GM06990 (cell line): Measurements from ENCODE around the gene POC1B.

Source experiments
- DNase-seq: peaks from one replicate; pipeline ENCODE4 v3.0.0-alpha.2; 2011; ENCODE audit not compliant: insufficient read length; ENCODE audit errors: extremely low read depth
- H3K27me3 ChIP-seq: replicated peaks from 2 replicates; pipeline ENCODE4 v1.6.0; 2011; ENCODE audit warnings: low read length; ENCODE audit not compliant: control insufficient read depth, insufficient read depth
- H3K36me3 ChIP-seq: 2 replicates; pipeline ENCODE4 v1.5.1; 2011; ENCODE audit warnings: low read length; ENCODE audit not compliant: control insufficient read depth, insufficient read depth
- H3K4me3 ChIP-seq: replicated peaks from 2 replicates; pipeline ENCODE4 v1.5.1; 2011; ENCODE audit warnings: low read depth, mild to moderate bottlenecking, control low read depth, low read length
- TF ChIP-seq, protein P1 (sequence below): IDR thresholded peaks from 2 replicates; pipeline ENCODE4 v1.5.1; 2011; ENCODE audit warnings: low read length, control low read depth, mild to moderate bottlenecking, inconsistent platforms; ENCODE audit not compliant: insufficient read depth, poor library complexity, severe bottlenecking

Gene POC1B

DNA sequence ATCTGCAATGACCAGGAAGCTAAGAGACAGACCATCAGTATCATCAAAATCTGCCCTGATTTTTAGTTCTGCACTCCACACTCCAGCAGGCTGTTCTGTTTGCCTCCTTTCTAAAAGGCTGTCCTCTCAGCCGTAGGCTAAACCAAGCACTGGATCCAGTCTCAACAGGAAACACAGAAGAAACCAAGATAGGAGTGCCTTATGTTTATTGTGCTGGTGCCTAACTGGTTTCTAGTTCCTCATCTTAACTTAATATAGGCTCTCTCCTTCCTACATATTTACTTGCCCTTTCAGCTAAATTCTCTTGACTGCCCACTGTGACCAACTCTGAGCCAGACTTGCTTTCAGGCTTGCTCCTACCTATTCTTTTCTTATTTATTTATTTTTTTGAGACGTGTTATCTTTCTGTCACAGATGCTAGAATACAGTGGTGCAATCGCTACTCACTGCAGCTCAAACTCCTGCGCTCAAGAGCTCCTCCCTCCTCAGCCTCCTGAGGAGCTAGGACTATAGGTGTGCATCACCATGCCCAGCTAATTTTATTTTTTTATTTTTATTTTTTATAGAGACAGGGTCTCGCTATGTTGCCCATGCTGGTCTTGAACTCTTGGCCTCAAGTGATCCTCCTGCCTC is 32.1 kb downstream of the POC1B start:
- no peaks in the 10 kb centered on the region for H3K27me3 ChIP-seq
- no peak for DNase-seq
- TF ChIP-seq, protein P1, sequence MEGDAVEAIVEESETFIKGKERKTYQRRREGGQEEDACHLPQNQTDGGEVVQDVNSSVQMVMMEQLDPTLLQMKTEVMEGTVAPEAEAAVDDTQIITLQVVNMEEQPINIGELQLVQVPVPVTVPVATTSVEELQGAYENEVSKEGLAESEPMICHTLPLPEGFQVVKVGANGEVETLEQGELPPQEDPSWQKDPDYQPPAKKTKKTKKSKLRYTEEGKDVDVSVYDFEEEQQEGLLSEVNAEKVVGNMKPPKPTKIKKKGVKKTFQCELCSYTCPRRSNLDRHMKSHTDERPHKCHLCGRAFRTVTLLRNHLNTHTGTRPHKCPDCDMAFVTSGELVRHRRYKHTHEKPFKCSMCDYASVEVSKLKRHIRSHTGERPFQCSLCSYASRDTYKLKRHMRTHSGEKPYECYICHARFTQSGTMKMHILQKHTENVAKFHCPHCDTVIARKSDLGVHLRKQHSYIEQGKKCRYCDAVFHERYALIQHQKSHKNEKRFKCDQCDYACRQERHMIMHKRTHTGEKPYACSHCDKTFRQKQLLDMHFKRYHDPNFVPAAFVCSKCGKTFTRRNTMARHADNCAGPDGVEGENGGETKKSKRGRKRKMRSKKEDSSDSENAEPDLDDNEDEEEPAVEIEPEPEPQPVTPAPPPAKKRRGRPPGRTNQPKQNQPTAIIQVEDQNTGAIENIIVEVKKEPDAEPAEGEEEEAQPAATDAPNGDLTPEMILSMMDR: no peak
- no peak overlapping the region for H3K4me3 ChIP-seq
- H3K36me3 ChIP-seq: peaks cover 1% of the 10 kb centered on the region; the same call in 1 of the 2 replicates

DNA sequence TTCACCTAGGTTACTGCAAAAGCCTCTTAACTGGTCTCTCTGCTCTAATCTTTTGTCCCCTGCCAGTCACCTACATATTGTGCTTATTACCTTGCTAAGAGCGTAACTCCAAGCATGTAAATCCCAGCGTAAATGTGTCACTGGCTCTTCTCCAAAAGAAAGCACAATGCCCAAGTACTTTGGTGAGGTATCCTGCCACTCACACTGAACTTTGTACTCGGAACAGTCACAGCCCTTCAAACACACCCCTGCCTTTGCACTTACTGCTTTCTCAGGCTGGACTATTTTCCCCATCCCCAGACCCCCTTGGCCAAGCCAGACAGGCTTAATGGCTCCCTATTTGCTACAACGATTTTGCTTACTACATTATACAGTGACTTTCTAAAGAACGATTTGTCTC is 33.0 kb downstream of the POC1B start:
- DNase-seq: no peak
- H3K4me3 ChIP-seq: no peak overlapping the region
- H3K36me3 ChIP-seq: peaks cover 1% of the 10 kb centered on the region; the same call in 1 of the 2 replicates
- TF ChIP-seq, protein P1: no peak
- H3K27me3 ChIP-seq: no peaks in the 10 kb centered on the region

DNA sequence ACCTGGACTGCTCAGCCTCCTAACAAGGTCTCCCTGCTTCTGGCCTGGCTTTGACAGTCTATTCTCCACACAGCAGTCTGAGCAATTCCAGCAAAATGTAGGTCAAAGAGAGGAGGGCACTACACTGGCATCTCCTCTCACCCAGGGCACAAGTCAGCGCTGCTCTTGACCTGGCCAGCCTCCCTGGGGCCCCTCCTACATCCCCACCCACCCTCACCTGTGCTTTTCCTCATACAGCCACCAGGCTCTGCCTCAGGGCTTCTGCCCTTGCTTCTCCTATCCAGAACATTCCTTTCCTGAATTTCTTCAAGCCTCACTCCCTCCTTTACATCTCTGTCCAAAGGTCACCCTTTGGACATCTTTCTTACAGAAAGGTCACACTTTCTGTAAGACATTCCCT is 34.9 kb downstream of the POC1B start:
- TF ChIP-seq, protein P1: no peak
- H3K4me3 ChIP-seq: no peak overlapping the region
- H3K36me3 ChIP-seq: peaks cover 1% of the 10 kb centered on the region
- no peaks in the 10 kb centered on the region for H3K27me3 ChIP-seq
- no peak for DNase-seq

DNA sequence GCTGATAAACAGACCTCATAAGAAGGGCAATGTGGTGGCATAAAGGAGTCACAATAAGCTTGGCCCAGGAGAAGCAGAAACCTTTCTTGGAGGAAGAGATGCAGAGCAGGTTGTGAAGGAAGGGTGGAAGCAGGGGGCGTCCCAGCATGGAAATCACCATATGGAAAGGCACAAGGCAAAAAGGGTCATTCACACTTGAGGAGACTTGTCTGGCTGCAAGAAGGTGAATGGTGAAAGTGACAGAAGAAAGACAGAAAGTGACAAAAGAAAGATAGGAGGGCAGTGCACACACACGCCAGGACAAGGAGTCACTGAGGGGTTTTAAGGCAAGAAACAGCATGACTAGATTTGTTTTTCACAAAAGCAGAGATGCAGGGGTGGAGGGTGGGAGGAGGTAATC is 39.6 kb downstream of the POC1B start:
- H3K36me3 ChIP-seq: peaks cover 1% of the 10 kb centered on the region
- TF ChIP-seq, protein P1: no peak
- no peak overlapping the region for H3K4me3 ChIP-seq
- DNase-seq: no peak
- H3K27me3 ChIP-seq: no peaks in the 10 kb centered on the region

DNA sequence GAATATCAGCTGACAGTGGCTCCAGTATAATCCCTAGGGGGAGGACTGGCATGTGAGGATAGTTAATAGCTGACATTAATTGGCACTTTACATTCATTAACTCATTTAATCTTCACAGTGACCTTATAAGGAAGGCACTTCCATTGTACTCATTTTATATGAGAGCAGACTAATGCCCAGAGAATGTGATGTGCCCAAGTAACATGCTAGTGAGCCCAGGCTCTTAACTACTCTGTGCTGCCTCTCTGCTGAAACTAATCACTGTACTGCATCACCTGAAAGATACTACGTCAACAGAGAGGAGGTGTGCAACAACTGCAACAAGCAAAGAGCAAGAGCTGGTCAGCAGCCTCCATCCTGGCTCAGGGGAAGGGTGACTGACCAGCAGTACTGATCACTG is 41.4 kb downstream of the POC1B start:
- Histone ChIP-seq H3K4me3 (no peak overlapping the region), H3K36me3 (no peaks in the 10 kb centered on the region; the same call in none of the 2 replicates), H3K27me3 (no peaks in the 10 kb centered on the region)
- TF ChIP-seq, protein P1: no peak
- no peak for DNase-seq

DNA sequence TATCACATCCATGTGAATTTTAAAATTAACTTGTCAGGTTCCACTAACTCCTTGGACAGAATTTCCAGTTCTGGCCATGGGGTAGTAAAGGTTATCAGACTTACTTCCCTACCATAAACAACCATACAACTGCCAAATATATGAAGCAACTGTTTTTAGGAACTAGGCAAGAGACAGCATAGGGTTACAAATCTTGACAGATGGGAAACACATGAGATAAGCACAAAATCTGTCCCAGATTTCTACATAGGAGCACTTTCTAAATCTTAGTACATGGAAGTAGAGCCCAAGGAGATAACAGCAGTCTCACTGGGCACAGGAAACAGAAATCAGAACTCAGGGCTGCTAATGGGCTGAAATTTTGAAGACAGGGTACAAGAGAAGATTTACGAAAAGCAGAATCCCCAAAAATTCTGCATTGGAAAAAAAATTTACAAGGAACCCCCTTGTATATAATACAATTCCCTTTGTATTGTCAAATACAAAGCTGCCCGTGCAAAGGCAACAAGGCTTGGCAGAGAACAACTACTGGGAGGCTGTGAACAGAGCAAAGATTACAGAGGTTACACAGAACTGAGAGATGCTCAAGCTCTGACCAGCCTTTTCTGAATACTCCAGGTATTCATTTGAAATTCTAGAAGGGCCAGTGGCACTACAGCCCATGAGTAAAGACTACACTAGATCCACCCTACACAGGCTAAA is 44.5 kb downstream of the POC1B start:
- TF ChIP-seq, protein P1: no peak
- H3K36me3 ChIP-seq: no peaks in the 10 kb centered on the region
- H3K27me3 ChIP-seq: no peaks in the 10 kb centered on the region
- DNase-seq: no peak
- no peak overlapping the region for H3K4me3 ChIP-seq
